GM21737 (cell line): ENCODE data around the gene S100A10.

Source experiments
- ATAC-seq: cut with Tn5 transposase; IDR thresholded peaks from one replicate; pipeline ENCODE4 v1.9.1; 2021; ENCODE audit warnings: mild to moderate bottlenecking, moderate library complexity; ENCODE audit not compliant: unreplicated experiment

Gene S100A10

DNA sequence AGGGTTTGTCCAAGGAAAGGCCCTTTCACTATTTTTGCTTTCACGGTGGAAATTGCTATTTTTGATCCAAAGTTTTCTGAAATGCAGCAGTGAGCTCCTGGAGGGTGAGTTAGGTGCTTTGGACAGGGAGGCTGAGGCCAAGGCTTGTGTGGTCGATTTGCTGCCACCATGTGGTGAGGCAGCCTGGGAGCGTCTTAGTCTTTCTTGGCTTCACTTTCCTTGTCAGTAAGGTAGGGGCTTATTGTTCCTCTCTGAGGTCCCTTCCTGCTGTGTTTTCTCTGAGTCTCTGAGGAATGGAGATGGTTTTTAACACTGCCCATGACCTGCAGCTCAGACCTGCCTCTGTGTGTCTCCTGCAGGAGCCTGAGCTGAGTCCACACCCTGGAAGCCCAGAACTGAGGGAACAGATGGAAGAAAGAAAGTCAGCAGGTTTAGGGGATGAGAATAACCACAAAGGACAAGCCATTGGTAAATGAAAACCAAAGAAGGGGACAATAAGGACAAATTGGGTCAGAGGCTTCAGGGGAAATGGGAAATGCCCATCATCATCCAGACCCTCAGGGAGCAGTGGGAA, 20.1 kb upstream of the S100A10 start:
- no peak for ATAC-seq

- no peak for ATAC-seq
Observed at GRCh38 chr1:152009691-152010090, 16.0 kb upstream of the S100A10 start.

GRCh38 chr1:152007047-152007446, 13.4 kb upstream of the S100A10 start:
- ATAC-seq: no peak

DNA sequence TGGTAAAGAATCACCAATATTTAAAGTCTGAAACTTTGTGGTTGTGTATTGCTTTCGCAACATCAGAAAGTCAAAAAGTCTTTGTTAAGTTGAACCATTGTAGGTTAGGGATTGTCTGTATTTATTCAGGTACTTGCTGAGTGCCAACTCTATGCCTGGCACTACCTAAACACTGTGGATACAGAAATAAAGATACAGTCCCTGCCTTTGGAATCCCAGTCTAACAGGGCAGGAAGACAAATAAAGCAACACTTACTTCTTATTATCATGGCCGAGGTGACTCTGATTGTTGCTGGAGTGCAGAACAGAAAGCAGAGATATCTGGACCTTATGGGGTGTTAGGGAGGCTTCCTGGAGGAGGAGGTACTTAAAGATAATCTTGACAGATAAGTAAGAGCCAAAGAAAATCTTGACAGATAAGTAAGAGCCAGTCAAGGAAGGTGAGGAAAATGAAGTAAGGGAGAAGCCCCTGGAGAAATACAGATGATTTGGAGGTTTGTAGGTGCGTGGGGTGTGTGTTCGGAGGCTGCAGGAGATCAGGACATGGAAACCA, 11.8 kb upstream of the S100A10 start:
- no peak for ATAC-seq

DNA sequence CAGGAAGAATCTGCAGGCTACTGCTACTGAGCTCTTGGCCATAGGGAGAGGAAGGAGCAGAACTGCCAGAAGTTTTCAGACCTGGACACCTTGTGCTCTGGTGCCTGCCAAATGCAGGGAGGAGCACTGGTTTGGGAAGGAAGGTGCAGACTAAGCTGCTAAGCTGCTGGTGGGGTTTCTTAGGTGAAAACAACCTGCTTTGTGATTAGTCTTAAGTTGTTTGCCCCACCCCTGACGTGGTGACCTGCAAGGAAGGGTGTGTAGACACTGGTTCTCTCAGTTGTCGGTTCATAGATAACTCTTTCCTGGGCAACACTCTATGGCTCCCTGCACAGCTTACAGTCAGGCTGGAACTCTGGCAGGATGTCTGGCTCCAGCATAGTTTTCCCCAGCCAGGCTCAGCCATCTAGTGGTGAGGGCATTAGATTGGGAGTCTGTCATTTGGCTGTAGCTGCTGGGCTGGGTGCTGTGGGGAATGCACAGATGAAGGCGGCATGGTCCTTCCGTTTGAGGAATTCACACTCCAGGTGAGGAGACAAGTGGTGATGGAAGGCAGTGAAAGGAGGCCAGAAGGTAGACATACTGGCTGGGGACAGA, 10.3 kb upstream of the S100A10 start:
- ATAC-seq: no peak

- no peak for ATAC-seq
Observed at GRCh38 chr1:152002960-152003359, 9.3 kb upstream of the S100A10 start.

GRCh38 chr1:152001631-152002584, 8.2 kb upstream of the S100A10 start:
- ATAC-seq: no peak

- ATAC-seq: no peak
Observed at GRCh38 chr1:152000964-152001630, 7.4 kb upstream of the S100A10 start.

DNA sequence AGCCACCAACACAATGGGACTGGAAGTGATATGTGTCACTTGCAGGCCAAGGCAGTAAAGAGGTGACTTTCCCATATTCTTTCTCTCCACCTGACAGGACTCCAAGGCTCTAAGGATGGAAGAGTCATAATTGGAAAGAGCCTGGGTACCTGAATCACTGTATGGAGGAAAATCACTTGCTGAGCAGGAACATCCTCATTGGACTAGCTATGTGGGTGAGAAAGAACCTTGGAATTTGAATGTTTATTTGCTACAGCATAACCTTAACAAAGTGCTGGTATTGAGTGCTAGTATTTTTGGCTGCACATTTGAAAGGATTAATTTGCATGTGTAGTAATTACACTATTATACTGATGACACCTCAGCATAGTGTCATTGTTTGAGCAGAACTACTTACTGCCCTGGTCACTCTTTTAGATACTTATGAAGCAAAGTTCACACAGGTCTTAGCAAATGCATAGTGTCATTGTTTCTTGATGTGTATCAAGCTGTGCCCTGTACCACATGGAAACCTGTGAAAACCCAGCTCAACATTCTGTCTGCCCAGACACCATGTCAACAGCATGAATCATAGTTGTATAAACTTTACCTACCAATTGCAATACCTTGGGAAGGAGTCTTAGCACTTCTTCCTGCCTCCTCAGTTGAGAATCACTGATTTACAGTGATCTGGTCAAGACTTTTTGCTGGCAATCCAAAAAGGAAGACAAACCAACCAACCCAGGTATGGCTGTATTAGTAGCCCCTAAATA, 5.1 kb upstream of the S100A10 start:
- ATAC-seq: no peak

DNA sequence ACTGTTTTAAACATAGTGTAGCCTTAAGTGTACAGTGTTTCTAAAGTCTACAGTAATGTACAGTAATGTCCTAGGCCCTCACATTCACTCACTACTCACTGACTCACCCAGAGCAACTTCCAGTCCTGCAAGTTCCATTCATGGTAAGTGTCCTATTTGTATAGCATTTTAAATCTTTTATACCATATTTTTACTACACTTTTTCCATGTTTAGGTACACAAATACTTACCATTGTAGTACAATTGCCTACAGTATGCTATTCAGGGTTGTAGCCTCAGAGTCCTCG, 3.6 kb upstream of the S100A10 start:
- ATAC-seq: no peak

DNA sequence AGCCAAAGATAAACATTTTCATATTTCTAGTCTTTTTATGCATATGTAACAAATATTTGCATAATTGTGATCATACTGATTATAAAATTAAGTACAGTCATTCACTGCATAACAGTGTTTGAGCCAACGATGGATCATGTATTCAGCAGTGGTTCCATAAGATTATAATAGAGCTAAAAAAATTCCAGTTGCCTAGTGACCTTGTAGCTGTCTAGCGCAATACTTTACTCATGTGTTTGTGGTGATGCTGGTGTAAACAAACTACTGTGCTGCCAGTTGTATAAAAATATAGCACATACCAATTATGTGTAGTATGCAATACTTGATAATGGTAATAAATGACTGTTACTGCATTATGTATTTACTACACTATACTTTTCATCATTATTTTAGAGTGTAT, 2.1 kb upstream of the S100A10 start:
- ATAC-seq: no peak

DNA sequence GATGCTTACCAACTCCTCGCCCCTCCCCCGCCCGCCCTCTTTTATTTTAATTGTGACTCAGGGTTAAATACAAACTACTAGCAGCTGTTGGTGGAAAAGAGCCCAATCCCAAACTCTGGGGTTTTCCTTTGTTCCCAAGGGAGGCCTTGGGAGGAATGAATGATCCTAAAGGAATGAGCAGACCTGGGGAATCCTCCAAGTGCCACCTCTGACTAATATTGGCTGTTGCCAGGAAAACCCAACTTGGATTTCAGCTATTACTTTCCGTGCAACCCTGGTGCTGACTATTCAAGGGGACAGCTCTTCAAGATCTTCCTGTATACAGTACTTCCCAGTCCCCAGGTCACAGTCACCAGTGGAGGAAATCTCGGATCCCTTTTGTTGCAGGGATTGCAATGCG, 1.3 kb upstream of the S100A10 start:
- ATAC-seq: no peak

GRCh38 chr1:151993084-151993733, 450 bp downstream of the S100A10 start:
- no peak for ATAC-seq

GRCh38 chr1:151992303-151993083, 1.2 kb downstream of the S100A10 start:
- no peak for ATAC-seq

DNA sequence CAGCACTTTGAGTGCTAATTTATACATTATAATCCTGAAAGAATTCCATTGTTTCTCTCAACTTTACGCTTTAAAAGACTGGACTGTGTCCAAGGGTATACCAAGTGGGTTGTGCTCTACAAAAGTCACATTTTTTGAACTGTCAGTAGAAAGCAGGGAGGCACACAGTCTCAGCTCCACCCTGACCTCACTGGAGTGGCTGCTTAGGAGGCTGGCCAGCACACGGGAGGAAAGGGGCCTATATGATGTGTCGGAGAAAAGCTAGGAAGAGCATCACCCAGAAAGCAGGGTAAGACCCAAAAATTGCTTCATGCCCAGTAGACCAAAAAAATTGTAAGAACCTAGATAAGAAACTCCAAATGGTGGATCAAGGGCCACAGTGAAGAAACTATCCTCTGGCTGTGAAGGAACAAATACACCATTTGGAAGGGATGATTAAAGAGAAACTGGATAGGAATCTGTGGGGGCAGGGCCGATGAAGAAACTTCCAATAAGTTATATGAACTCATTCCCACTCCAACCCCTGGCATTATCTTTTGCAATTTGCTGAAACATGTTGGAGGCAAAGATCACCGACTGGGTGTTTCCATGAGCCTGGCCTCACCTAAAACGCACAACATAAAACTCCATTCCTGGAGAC, 1.9 kb downstream of the S100A10 start:
- ATAC-seq: no peak

- ATAC-seq: no peak
Observed at GRCh38 chr1:151990856-151991198, 2.8 kb downstream of the S100A10 start.

DNA sequence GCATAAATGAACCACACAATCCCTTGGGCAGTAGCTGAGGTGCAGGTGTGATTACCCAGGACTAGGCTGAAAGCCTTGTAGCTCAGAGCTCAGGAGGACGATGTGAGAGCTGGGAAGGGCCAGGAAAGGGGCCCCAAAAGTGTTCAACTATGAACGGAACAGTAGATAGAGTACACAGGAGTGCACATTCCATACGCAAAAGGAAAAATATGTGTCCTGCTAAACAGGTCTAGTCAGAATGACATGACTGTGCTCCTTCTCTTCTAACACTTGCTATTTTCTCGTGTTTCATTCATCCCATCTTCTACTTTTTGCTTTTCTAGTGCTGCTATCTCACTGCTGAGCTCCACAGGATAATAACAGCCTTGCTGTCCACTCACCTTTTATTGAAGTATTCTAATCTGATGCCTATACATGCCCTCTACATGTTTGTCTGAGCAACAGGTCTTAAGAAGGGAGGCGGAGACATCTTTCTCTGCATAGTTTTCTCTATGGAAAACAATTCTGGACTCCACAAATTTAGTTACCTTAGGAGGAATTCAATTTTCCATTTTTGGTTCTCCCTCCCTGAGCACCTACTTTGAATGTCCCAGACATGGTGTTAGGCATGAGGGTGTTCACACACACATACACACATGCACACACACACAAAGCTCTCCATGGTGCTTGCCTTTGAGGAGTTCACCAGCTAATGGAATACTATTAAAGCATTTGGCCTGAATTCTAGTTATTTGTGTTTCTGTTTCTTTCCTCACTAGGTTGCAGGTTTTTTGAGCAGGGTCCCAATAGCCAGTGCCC, 3.4 kb downstream of the S100A10 start:
- no peak for ATAC-seq

DNA sequence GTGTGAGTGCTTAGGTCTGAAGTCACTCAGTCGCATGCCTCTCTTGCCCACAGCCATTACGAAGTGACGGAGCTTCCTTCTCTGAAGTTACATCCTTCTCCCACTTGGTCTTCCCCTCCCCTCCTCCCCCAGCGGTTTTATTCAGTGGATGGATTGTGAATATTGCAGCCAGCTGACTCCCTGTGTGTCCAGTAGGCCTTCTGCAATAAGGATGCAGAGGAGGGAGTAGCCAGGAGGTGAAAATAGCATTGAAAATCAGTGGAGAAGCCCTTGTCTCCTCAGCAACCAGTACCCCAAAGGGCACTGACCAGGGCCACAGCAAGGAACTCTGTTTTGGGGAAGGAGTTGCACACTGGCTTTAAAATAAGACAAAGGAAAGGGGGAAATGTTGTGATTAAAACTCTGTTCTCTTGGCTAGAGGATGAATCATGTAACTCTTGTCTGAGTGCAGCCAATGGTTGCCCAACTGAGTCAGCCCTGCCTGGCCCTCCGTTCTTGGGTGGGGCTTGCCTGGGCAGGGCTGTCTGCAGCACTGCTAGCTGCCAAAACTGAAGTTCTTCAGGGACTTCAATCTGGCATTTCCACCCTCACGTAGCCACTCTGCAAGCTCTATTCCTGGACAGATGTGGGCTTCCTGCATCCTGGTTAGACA, 4.3 kb downstream of the S100A10 start:
- no peak for ATAC-seq
